NCI-H82 (cell line): ENCODE data around the gene THRAP3.
"Not testable (repeated sequence)": the region's sequence is repeated elsewhere in the genome, so short reads cannot be mapped to it uniquely, and the experiment has no call there.

Experiments used
- DNase-seq: peaks from one replicate; lab custom pipeline; 2025; lab: John Stamatoyannopoulos, UW

Gene THRAP3

GRCh38 chr1:36204347-36204909, 19.8 kb upstream of the THRAP3 start:
- peak; percentile 30 for DNase-seq

GRCh38 chr1:36206323-36206858, 17.9 kb upstream of the THRAP3 start:
- no peak for DNase-seq

GRCh38 chr1:36207339-36207738, 16.9 kb upstream of the THRAP3 start:
- DNase-seq: no peak

- DNase-seq: peak; percentile 31
Measured at GRCh38 chr1:36208978-36209703, 15.1 kb upstream of the THRAP3 start.

DNA sequence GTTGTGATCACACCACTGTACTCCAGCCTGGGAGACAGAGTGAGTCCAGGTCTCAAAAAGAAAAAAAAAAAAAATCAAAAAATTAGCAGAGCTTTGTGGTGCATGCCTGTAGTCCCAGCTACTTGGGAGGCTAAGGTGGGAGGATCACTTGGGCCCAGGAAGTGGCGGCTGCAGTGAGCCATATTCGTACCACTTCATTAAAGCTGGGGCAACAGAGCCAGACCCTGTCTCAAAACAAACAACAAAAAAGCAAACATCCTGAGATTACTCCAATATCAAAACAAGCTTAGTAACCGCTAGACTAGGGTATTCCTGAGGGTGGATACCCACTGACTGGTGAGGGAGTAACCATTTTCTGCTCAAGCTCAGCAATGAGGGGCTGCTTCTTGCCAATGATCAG, 12.9 kb upstream of the THRAP3 start:
- no peak for DNase-seq

- peak; percentile 78 for DNase-seq
Measured at GRCh38 chr1:36211841-36212240, 12.4 kb upstream of the THRAP3 start.

GRCh38 chr1:36212782-36213181, 11.5 kb upstream of the THRAP3 start:
- DNase-seq: no peak

- peak; percentile 18 for DNase-seq
Measured at GRCh38 chr1:36217670-36218069, 6.6 kb upstream of the THRAP3 start.

GRCh38 chr1:36221901-36222300, 2.3 kb upstream of the THRAP3 start:
- not testable (repeated sequence) for DNase-seq

DNA sequence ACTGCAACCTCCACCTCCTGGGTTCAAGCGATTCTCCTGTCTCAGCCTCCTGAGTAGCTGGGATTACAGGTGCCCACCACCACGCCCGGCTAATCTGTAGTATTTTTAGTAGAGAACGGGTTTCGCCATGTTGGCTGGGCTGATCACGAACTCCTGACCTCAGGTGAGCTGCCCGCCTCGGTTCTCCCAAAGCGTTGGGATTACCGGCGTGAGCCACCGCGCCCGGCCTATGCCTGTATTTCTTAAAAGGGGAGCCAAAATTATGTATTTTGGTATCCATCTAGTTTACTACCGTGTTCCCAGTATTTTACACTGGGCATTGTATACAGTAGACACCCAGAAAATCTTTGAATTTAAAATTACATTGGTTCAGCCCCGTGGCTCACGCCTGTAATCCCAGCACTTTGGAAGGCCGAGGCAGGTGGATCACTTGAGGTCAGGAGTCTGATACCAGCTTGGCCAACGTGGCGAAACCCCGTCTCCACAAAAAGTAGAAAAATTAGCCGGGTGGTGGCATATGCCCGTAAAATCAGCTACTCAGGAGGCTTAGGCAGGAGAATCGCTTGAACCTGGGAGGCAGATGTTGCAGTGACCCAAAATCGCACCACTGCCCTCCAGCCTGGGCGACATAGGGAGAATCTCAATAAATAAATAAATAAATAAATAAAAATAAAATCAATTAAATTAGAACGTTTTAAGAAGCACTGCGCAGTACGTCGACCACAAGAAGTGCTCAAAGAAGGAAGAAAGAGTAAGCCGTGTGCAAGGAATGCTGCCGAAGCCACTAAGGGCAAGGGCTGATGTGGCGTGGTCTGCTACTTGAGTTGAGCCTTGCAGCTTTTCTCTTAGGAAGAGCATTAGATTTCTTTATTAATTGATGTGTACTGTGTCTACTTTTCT, 1.5 kb upstream of the THRAP3 start:
- DNase-seq: no peak

DNA sequence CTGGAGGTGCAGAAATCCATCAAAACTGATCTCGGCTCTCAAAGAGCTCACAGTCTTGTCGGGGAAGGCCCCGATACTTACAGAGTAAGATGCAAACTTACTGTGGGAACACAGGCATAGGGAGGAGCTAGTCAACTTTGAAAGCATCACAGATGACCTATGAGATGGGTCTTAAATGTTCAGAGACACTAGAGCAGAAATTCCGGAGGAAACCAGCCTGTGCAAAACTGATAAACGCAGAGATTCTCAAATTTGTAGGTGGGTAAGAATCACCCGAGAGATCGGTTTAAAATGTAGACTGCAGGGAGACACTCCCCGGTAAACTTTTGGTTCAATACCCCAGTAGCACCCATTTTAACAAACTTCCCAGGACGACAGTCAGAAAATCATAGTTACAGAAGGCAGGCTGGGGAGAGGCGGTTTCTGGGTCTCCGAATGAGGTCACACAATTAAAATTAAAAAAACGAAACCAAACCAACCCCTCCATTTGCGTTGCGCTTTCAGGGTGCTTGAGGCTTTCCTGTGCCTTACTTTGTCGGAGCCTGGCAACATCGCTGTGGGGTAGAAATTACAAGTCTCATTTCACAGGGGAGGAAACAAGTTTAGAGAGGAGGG, 755 bp upstream of the THRAP3 start:
- DNase-seq: peak; percentile 37

GRCh38 chr1:36224537-36225282, 467 bp downstream of the THRAP3 start:
- DNase-seq: peak; percentile 94

DNA sequence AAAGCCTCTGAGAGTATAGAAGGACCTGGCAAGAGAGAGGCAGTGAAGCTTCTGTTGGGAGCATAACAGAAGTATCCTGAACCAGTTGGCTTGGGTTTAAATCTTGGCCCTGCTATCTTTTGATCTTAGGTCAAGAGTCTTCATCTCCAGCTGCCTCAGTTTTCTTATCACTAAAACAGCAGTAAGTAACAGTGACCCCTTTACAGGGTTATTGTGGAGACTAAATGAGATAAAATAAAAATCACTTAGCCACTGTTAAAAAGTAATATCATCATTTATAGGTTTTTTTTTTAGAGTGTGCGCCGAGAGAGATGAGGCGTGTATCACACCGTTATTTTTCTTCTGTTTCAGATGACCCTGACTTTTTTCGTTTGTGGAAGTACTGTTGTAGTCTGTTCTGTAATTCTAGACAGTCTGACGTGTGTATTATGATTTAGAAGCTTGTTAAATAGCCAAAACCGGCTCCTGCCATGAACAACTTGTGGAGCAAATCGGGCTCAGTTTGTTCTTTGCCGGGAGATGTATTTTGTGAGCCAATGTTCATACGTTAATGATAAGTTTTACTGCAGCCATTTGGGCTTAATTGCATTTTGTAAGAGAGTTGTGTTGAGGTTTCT, 1.1 kb downstream of the THRAP3 start:
- DNase-seq: peak; percentile 28

DNA sequence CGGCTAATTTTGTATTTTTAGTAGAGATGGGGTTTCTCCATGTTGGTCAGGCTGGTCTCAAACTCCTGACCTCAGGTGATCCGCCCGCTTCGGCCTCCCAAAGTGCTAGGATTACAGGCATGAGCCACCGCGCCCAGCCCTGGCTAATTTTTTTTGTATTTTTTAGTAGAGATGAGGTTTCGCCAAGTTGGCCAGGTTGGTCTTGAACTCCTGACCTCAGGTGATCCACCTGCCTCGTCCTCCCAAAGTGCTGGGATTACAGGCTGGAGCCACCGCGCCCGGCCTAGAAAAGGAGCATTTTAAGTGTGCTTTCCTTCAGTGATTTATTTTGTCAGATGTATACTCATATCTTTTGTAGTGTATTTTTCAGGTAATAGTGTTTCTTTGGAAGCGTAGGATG, 6.0 kb downstream of the THRAP3 start:
- DNase-seq: not testable (repeated sequence)

DNA sequence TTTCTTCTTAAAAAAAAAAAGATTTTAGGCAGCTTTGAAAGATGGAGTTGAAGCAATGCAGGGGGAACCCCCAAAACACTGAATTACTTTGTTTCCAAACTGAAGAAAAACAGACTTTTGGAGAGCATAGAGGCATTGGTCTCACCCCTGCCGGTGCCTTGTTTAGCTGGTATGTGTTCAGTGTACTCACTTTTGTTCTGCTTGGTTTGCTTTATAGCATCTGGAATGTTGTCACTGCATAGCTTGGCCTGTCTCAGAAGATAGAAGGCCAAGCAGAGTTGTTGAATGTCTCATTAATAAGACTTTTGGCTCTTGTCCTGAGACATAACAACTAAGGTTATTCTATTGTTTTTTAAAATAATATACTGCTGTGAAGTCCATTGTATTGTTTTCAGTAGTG, 6.9 kb downstream of the THRAP3 start:
- no peak for DNase-seq

DNA sequence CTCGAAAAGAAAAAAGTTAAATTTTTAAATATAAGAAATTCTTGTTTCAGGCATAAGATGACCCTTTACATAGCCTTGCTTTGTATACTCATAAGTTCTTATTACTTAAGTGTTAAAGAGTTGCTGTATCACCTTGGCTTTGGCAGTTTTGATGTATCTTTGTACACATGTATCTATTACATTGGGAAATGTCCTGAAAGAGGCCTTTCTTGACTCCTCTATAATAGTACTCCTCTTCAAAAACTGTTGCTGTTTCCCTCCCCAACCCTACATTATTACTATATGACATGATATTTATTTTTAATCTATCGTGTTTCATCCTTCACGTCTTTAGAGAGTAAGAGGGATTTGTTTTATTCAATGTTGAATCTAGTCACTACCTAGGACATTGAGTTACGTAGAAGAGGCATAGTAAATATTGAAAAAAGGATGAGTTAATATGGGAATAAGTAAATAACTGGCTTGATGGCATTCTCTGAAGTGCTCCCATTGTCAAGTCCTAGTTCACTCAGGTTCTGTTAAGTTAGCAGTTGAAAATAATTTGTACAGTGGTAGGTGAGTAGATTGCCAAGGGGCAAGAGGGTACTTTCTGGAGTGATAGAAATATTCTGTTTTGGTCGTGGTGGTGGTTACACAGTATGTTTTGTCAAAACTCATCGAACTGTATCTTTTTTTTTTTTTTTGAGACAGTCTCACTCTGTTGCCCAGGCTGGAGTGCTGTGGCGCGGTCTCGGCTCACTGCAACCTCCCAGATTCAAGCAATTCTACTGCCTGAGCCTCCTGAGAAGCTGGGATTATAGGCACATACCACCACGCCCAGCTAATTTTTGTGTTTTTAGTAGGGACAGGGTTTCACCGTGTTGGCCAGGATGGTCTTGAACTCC, 8.2 kb downstream of the THRAP3 start:
- no peak for DNase-seq

- DNase-seq: peak; percentile 94
Measured at GRCh38 chr1:36236302-36236701, 12.1 kb downstream of the THRAP3 start.

- DNase-seq: no peak
Measured at GRCh38 chr1:36238433-36238832, 14.2 kb downstream of the THRAP3 start.

DNA sequence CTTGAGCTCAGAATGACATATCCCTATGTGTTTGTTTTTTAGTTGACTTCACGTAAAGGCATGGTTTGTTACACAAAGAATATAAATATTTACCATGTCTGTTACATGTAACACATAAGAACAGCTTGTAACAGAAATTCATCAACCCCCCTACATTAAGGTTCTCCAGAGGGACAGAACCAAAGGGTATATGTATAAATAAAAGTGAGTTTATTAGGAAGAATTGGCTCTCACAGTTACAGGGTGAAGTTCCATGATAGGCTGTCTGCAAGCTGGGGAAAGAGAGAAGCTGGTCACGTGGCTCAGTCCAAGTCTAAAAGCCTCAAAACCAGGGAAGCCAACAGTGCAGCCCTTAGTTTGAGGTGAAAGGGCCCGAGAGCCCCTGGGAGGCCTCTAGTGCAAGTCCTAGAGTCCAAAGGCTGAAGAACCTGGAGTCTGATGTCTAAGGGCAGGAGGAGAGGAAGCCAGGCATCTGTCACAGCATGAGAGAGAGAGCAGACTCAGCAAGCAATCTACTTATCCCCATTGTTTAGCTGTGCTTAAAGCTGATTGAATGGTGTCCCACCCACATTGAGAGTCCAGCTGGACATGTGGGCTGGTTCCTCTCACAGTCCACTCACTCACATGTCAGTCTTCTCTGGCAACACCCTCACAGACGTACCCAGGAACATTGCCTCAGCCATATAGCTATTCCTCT, 15.8 kb downstream of the THRAP3 start:
- DNase-seq: peak; percentile 97
